Fibroblast of mammary gland (primary cell): ENCODE data around the gene GRK4.
"Not testable (repeated sequence)": the region's sequence is repeated elsewhere in the genome, so short reads cannot be mapped to it uniquely, and the experiment has no call there.

Source experiments
- DNase-seq: peaks from one replicate; pipeline ENCODE4 v3.0.0-alpha.2; 2010; ENCODE audit warnings: low read depth
- H3K4me3 ChIP-seq: 2 replicates; pipeline ENCODE4 v1.5.1; 2011; ENCODE audit warnings: low read depth, mild to moderate bottlenecking, low read length, moderate library complexity; ENCODE audit not compliant: control insufficient read depth
- CTCF ChIP-seq: conservative IDR thresholded peaks from 2 replicates; pipeline ENCODE4 v1.5.1; 2011; ENCODE audit warnings: low read depth, low read length, inconsistent platforms; ENCODE audit not compliant: control insufficient read depth, insufficient read depth

GRK4 gene

GRCh38 chr4:2963175-2963965, at the start of gene GRK4, which contains the start of gene NOP14:
GRK4 (plus strand) TSS chr4:2963571; CDS start chr4:2964071, 500 bp downstream.
NOP14 (minus strand) TSS chr4:2963406; CDS start chr4:2963319, 87 bp downstream.
- DNase-seq, result peak; percentile 97
- no peak for TF ChIP-seq CTCF
- H3K4me3 ChIP-seq, result peak within 1 kb of the TSS; percentile 77

DNA sequence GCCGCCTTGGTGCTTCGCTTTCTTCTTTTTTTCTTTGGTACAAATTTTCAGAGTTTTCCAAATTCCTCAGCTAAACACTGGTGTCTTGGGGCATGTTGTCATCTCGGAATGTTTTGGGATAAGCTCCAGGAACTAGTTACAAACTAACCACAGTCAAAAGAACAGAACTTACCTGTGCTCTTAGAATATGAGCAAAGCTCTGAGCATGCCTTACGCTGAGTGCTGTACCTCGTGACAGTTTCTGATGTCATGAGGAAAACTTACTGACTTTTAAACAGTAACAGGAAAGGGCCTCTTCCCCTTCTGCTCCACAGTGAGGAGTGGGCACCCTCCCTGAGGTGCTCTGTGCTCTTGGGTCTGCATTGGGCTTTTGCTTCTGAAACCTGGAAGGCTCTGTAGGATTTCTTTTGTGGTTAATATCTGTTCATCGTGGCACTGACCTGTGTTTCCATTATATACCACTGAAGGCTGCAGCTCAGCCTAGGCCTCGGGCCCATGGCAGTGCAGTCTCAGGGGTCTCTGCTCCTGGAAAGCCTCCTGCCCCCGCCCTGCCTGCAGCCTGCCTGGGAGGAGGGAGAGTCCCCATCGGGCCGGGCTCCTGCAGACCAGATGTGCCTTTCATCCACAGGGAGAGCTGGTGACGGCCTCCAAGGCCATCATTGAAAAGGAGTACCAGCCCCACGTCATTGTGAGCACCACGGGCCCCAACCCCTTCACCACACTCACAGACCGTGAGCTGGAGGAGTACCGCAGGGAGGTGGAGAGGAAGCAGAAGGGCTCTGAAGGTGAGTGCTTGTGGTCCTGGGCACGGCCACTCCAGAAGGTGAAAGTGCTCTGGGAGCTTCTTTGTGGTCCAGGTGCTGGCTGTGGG, 48.9 kb upstream of the GRK4 start:
- TF ChIP-seq CTCF, result no peak
- no peak overlapping the region for H3K4me3 ChIP-seq
- DNase-seq, result no peak

GRCh38 chr4:2915789-2916188, 47.6 kb upstream of the GRK4 start:
- H3K4me3 ChIP-seq, result no peak overlapping the region
- no peak for DNase-seq
- TF ChIP-seq CTCF, result no peak

- DNase-seq, H3K4me3 ChIP-seq: not testable (repeated sequence)
Measured at GRCh38 chr4:2916696-2917095, 46.7 kb upstream of the GRK4 start.

GRCh38 chr4:2918300-2918699, 45.1 kb upstream of the GRK4 start:
- not testable (repeated sequence) for DNase-seq

GRCh38 chr4:2918714-2919113, 44.7 kb upstream of the GRK4 start:
- not testable (repeated sequence) for H3K4me3 ChIP-seq, DNase-seq

More at GRCh38 chr4:2918300-2918699, 45.1 kb upstream of the GRK4 start:
- H3K4me3 ChIP-seq, result not testable (repeated sequence)

DNA sequence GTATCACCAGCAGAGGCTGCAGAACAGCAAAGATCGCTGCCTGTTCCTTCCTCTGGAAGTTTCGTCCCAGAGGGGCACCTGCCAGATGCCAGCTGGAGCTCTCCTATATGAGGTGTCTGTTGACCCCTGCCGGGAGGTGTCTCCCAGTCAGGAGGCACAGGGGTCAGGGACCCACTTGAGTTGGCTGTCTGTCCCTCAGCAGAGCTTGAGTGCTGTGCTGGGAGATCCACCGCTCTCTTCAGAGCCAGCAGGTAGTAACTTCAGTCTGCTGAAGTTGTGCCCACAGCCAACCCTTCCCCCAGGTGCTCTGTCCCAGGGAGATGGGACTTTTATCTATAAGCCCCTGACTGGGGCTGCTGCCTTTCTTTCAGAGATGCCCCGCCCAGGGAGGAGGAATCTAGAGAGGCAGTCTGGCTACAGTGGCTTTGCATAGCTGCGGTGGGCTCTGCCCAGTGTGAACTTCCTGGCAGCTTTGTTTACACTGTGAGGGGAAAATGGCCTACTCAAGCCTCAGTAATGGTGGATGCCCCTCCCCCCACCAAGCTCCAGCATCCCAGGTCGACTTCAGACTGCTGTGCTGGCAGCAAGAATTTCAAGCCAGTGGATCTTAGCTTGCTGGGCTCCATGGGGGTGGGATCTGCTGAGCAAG, 40.8 kb upstream of the GRK4 start:
- not testable (repeated sequence) for DNase-seq

GRCh38 chr4:2923141-2923551, 40.2 kb upstream of the GRK4 start:
- DNase-seq, result no peak
- TF ChIP-seq CTCF, result no peak
- H3K4me3 ChIP-seq, result no peak overlapping the region

More for the DNA sequence above, 40.8 kb upstream of the GRK4 start:
- H3K4me3 ChIP-seq, result not testable (repeated sequence)
